Activated CD4-positive, alpha-beta T cell treated with anti-CD3 and anti-CD28 coated beads for 24 hours (primary cell): ENCODE data around the gene UST.
"Not testable (repeated sequence)": the region's sequence is repeated elsewhere in the genome, so short reads cannot be mapped to it uniquely, and the experiment has no call there.

Source experiments
- DNase-seq, 2 donors: peaks; one replicate each; pipeline ENCODE4 v3.0.0-alpha.2; 2020; ENCODE audit warnings: low read depth in 2 of 2

UST gene

DNA sequence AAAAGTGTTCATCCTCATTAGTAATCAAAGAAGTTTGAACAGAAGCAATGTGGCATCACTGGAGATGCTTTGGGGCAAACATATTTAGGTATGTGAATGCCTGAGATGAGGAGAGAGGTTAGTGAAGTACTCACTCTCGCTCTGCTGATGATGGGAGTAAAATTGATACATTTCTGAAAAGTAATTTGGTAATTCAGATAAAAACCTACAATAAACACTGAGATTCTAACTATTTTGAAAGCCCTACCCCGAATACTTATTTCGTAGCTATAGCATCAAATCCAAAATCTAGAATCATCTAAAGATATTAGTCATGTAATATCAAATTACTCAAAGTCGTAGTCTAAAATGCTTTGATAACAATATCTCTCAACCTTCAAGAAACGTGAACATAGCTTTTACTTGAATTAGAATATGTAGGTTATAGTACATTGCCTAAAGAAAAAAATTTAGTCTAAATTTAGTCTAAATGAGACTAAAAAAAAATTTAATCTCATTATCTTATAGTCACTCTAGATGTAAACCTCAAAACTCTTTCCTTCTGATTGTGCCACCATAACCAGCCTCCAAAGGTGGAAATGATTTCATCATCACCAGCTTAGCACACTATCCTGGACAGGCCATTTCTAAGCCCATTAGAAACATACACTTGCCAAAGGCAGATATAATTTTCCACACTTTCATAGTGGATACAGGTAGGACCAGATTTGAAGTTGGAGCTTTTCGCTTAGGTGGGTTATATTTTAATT is 338.2 kb downstream of the UST start:
- no peak for DNase-seq

DNA sequence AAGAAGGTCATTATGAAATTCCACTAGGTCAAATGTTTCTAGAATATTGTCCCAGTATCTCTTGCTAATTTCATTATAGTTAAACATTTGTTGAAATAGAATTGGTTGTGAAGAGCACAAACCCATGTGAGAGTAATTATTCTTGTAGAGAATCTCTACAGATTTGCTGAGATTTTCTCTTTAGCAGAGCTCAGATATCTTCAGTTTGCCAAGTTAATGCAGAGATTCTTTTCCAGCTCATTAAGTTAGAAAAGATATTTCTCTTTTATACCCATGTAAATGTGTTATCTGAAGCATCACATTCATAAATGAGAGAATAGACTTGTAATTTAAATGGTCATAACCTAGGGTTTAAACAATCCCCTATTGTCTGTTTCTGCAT is 338.7 kb downstream of the UST start:
- no peak for DNase-seq

DNA sequence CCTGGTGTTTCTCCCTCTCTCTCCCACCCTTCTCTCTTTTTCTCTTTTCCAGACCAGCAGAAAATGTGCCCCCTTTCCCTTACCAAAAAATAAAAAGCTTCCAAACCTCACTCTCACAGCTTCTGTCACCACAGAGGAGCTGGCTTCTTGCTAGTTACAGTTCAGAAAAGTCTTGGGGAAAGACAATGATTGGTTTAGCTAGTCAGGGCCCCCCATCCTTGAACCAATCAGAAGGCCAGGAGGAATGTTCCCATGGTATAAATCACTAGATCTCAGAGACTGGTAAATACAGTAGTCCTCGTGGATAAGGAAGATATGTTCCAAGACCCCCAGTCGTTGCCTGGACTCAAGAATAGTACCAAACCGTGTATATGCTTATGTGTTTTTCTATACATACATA is 339.5 kb downstream of the UST start:
- DNase-seq, result no peak

DNA sequence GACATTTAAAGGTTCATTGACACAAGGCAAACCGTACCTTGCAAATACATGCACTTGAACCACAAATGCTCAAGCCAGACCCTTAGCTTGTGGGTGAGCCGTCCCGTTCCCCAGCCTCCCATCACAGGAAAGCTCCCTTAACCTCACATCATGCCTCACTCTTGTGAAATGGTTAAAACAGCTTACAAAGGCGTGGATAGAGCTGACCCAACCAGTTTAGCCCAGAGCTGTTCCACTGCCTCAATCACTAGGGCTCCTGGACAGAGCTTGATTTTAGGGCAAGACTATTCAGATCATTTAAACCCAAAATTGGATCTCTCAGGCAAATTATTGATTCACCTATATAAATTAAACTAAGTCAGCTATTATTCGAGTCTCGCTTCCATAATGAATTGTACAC is 341.1 kb downstream of the UST start:
- no peak for DNase-seq

DNA sequence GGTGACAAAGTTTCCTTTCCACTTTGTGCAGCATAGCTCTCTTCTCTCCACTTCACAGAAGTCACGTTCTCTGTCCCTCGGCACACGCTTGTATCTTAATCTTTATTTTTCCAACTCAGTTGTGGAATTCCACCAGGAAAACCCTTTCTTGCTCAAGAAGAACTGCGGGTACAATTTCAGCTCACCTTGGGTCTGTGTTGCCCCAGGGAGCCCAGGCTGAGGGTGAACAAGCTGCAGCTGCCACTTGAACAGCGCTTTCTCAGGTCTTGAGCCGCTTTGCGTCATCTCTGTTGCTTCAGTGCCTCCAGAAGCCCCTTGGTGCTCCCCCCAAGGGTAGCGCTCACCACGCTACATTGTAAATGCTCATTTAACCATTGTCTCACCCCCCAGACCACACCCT is 341.5 kb downstream of the UST start:
- no peak for DNase-seq

DNA sequence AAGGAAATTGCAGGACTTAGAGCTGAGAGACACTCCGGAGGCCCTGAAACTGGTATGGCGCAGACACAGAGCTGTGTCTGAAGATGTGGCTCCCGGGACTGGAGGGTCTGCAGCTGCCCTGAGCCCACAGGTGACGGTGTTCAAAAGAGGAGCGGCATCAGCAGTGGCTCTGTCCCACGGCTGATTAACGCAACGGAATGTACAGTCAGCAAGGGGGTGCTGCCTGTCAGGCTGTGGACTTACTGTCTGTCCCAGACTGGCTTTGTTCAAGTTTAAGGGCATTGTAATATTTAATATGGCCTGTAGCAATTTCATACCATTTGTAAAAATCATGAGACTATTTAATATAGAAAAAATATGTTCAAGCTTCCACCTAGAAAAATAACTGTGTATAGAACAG is 342.7 kb downstream of the UST start:
- DNase-seq, result no peak

DNA sequence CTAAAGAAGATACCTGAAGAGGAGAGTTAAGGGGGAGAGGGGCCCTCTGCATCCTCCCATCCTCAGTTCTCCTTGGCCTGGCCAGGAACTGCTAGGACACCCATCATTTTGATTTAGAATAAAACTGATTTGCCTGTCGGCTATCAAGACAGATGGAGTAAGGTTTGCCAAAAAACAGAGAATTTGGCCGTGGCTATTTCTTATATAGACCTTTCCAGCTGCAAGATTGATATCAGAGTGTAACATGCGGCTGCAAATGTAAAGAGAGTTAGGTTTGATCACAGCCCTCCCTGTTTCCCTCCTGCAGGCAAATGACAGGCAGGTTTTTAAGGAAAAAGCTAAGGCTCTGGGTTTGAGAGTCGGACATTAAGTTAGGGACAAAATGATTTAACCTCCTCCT is 344.1 kb downstream of the UST start:
- no peak for DNase-seq

DNA sequence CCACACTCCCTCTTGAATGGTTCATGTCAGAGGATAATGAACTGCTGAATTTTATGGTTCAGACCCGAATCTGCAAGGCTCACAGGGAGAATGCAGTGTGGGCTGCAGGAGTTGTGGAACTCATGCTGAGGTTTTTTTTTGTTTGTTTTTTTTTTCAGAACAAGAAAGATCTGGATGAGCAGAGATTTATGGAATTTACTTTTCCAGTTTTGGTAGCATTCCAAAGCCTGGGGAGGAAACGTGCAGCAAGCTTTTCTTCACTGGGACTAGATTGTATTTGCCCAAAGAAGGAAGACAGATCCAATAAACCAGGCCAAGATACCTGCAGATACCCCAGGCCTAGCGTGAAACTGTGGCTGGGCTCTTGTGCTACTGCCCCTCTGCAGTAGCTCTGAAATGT is 346.8 kb downstream of the UST start:
- no peak for DNase-seq

DNA sequence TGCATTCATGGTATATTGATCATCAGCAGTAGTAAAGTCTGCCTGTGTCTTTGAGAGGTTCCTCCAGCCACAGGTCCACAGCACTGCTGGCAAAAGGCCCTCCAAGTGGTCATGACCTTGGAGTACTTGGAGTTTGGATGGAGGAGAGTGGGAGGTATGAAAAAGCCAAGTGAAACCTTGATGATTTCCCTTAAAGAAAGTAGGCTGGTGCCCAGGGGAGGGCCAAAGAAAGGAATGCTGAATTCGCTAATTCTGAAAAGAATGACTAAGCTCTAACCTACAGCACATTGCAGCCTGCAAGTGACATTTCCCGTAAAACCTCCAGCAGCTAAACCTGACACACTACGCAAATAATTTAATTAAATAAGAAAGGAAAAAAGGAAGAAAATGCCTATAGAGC is 347.3 kb downstream of the UST start:
- DNase-seq, result no peak

DNA sequence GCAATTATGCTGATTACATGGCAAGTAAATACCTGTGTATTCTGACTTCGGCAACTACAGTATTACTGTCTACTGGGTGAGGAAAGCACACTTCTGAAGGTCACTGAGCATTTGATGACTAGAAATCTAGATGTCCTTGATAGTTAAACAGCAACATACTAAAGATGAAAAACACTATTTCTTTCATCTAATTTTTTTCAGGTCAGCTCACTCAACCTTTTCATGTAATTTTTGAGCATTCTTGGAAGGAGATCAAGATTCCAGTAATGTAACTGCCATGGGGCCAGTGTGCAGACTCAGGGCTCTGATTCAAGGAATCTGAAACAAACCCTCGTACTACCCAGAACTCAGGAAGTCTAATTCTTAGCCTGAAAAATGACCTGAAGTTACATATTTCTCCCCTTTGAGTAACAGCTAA is 348.1 kb downstream of the UST start:
- no peak for DNase-seq

DNA sequence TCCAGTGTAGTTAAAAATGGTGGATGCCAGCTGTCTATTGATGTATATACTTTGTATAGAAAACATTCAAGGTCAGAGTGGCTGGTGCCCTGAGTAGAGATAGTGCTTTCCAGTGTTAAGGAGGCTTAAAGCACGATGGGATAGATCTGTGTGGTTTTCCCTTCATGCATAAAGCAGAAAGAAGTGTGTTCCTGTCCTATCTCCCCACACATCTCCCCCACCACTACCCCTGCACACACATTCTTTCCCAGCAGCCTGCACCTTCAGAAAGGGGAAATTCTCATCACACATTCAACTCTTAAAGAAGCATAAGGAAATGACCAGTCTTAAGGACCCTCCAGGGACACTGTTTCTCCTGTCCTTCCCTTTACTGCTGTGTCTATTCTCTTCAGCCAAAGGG is 349.0 kb downstream of the UST start:
- no peak for DNase-seq

DNA sequence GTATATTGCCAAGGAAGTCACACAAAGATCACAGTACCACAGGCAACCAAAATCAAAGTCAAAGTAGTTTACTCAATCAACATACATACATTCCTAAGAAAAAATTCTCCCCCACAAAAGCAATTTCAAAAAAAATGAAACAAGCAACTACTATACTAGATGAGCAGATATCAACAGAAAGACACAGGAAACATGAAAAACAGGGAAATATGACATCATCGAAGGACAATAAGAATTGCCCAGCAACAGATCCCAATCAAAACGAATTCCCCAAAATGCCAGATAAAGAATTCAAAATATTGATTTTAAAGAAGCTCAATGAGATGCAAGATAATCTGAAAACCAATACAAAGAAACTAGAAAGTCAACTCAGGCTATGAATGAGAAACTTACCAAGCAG is 351.0 kb downstream of the UST start:
- DNase-seq, result no peak

DNA sequence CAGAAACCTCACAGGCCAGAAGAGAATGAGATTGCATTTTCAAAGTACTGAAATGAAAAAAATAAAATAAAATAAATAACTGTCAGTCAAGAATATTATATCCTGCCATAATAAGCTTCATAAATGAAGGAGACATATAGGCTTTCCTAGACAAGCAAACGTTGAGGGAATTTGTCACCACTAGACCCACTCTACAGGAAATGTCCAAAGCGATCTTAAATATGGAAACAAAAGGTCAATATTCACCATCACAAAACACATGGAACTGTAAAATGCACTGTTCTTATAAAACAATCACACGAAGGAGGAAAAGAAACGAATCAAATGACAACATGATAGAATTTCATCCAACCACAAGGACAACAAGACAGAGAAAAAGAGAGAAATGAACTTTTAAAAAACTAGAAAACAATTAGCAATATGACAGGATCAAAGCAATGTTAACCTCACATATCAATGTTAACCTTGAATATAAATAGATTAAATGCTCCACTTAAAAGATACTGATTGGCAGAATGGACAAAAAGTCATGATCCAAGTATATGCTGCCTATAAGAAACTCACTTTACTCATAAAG is 352.0 kb downstream of the UST start:
- no peak for DNase-seq

DNA sequence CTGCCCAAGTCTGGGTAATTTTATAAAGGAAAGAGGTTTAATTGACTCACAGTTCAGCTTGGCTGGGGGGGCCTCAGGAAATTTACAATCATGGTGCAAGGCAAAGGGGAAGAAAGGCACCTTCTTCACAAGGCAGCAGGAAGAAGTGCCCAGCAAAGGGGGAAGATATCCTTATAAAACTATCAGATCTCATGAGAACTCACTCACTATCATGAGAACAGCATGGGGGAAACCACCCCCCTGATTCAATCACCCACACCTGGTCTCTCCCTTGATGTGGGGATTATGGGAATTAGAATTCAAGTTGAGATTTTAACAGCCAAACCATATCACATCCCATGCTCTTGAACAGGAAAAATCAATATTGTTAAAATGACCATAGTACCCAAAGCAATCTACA is 355.5 kb downstream of the UST start:
- no peak for DNase-seq

DNA sequence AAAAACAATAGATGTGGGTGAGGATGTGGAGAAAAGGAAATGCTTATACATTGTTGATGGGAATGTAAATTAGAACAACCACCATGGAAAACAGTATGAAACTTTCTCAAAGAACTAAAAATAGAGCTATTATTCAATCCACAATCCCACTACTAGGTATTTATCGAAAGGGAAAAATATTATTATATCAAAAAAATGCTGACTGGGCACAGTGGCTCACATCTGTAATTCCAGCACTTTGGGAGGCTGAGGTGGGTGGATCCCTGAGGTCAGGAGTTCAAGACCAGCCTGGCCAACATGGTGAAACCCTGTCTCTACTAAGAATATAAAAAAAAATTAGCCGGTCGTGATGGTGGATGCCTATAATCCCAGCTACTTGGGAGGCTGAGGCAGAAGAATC is 357.1 kb downstream of the UST start:
- DNase-seq, result not testable (repeated sequence)

DNA sequence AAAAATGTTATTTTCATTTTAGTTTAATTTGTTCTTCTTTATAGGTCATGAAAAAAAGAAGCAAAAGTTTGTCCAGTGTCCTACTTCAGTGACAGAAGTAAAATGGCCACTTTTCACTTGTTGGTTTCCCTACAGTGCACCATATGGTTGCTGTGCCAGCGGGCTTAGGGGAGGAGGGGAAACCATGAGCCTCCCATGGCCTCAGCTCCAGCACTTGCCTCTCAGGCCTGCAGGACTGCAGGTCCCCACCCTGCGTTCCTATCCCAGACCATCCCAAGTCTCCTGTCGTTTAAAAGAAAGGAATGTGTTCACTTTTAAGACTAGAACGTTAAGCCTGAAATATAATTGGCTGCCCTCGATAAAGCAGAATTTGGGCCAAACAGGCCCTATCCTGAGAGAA is 360.7 kb downstream of the UST start:
- no peak for DNase-seq

DNA sequence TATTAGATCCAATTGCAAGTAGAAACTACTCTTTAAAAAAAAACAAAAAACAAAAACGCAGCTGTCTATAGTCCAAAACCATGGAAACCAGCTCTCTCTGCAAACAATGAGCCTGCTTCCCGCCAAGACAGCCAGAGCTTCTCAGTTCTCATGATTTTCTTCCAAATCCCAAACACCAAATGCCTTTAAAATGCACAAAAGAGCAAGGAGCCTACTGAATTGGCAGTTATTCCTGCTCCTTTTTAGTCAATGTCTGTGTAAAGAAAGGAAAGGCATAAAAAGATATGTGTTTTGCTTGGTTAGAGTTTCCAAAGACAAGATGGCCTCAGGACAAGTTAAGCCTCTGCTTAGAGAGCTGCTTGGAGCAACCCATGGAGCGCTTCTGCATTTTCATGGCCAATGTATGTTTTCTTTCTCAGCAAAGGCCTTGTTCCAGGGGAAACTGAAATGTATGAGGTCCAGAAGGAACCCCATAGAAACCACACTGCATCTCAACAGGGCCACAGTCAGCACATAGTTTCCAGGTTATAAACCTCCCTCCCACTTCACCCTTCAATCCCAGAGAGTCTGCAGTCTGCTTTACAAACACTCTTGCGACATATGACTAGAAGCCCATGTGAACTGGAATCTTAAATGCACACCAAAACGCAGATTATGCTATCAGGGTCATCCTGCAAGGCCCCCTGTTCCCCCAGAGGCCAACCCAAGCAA is 361.4 kb downstream of the UST start:
- no peak for DNase-seq

DNA sequence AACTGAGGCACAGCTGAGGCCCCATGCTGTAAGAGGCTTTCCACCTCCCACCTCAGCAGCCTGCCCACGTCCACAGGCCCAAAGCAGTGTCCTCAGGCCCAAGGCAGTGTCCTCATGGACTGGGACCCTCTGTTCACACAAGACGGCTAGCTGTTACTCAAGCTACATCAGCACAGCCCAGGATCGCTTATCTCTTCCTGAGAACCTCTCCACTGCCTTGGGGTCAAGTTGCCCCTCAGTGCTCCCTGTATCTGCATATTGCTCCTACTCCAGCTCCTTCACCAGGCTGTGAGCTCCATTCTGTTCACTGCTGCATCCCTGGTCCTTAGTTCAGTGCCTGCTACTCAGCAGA is 361.9 kb downstream of the UST start:
- DNase-seq, result no peak

DNA sequence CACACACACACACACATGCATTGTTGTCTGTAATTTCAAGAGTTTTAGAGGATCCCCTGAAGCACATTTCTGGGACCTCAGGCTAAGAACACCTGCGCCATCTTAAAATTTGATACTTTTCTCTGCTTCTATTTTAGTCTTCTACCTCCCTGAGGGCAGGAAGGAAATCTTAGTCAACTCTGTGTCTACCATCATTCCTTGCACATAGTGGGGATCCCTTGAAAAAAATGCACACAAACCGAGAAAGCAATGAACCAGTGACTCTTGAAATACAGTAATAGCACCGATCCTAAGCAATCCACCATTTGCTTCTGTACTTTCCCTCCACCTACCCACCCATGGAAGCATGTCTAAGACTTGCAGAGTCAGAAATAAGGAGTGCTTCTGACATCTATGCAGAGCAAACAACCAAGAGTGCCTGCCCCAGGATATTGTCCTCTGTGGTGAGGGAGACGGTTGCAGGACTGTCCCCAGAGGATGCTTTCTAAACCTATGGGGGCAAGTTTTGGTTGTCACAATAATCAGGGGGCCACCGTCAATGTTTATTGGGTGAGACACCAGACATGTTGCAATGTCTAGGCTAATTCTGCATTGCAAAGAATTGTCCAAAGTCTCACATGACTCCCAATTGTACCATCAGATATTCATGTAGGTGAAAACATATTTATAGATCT is 362.7 kb downstream of the UST start:
- no peak for DNase-seq

DNA sequence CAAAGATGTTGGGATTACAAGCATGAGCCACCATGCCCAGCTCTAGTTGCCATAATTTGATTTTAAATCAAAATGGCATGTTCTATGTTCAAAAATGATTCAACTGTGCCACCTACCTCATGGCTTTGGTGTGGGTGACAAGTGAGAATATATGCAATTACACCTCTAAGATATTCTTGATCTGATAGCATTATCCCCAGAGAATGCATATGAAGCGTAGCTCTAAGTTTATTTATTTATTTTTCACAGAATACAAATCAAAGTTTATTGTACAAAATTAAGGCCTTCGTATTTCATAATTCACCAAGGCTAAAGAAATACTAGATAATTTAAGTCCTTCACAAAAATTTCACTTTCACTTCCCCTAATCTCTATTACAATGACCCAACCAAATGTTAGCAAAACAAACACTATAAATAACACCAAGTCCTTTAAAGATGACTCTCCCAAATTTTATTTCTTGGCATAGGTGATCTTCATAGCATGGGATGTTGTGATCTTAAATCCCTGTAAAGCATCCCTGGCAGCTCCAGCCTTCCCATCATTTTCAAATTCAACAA is 364.8 kb downstream of the UST start:
- DNase-seq, result no peak

DNA sequence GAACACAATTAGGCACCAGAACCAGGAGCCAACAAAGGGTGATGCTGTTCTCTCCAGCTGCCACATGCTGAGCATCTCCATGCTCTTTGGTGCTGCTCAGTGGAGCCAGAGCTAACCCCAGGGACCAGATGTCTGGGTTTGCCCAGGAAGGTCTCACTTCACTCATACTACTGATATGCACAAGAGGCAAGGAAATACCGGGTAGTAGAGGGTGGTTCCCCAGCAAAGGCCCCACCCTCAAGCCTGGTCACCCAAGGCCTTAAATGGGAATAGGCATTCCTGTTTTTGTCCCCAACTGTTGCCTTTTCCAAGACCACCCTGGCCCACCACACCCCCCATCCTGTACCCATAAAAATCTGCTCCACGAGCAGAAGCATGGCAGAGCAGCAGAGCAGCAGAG is 366.1 kb downstream of the UST start:
- DNase-seq, result no peak

DNA sequence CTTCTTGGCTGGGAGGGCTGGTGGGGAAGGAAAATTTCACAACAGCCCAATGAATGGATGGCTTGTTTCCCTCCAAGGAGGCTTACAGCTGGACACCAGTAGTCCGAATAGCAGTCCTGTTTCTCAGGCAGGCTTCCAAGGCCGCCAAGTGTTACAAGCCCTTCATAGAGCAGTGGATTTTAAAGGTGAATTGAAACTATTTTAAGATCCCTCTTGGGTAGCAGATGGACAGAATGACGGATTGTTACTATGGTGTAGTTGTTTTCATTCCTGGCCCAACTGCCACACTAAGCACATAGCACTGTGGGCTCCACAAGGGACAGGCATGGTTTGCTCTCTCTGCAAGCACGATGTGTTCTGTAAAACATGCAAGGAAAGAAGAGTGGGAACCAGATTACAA is 367.3 kb downstream of the UST start:
- no peak for DNase-seq
